Natural killer cell treated with Interleukin-12 subunit alpha and Interleukin-12 subunit beta and Interleukin-15 and Interleukin-18, amount 100 ng/mL, for 72 hours (primary cell): ENCODE results near the gene CENPV. TPM values are rescaled to one million over a fixed set of nuclear protein-coding genes. Genes with fewer than 3 reads are reported as not detected.

ENCODE experiments used
- ATAC-seq, 2 donors: fragments of 150-1000 bp; cut with Tn5 transposase in 1 of 2; sonication (Bioruptor Pico), chemical (Tn5 transposase) in 1 of 2; 2 replicates each; pipeline ENCODE4 v1.10.0; 2021
- DNase-seq: peaks from one replicate; pipeline ENCODE4 v3.0.0; 2022; ENCODE audit warnings: low spot score
- H3K27ac Mint-ChIP-seq, 2 donors: 1 replicate in 1 of 2; 2 replicates in 1 of 2; pipeline ENCODE4 v1.8.0; 2022; ENCODE audit warnings: mixed read lengths in 2 of 2, mild to moderate bottlenecking in 1 of 2, moderate library complexity in 1 of 2
- H3K27me3 Mint-ChIP-seq, 2 donors: 1 replicate in 1 of 2; 2 replicates in 1 of 2; pipeline ENCODE4 v1.8.0; 2022; ENCODE audit warnings: mixed read lengths in 2 of 2
- H3K36me3 Mint-ChIP-seq: one replicate; pipeline ENCODE4 v1.8.0; 2022; ENCODE audit warnings: mixed read lengths
- H3K4me1 Mint-ChIP-seq, 2 donors: 1 replicate in 1 of 2; 2 replicates in 1 of 2; pipeline ENCODE4 v1.8.0; 2022; ENCODE audit warnings: low read depth in 2 of 2, mixed read lengths in 2 of 2, mild to moderate bottlenecking in 1 of 2
- H3K4me3 Mint-ChIP-seq: one replicate; pipeline ENCODE4 v1.8.0; 2022; ENCODE audit warnings: mixed read lengths
- H3K9me3 Mint-ChIP-seq: 2 replicates; pipeline ENCODE4 v1.8.0; 2022; ENCODE audit warnings: mixed read lengths
- total RNA-seq, 2 donors: library from RNA; stranded (reverse); gene quantifications; one replicate each; pipeline ENCODE4 v1.2.3, GENCODE V29; 2022

CENPV gene
- total RNA-seq, 2 donors from 2014 or later: 24.7 to 71.1 TPM

DNA sequence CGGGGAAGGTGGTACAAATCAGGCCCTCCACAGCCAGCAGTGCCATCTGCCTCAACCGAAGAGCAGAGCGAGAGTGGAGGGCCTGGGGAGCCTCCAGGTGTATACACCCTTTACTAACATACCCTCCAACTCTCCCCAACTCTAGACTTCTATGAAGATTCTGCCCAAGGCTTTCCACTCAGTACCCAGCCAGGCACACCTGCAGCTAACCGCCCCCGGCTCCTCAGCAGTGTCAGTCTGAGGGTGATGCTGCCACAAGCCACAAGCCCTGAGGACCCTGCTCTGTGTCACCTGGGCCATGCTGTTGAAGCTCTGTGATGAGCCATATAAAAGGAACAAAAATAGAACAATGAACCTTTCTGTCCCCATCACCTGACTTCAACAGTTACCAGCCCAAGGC lies 3.8 kb downstream of the CENPV start:
- H3K4me1 Mint-ChIP-seq: peaks cover 8 to 15% of the 10 kb centered on the region in 2 donors
- H3K27me3 Mint-ChIP-seq: no peaks in the 10 kb centered on the region
- ATAC-seq (no peak), DNase-seq (no peak)
- H3K36me3 Mint-ChIP-seq: no peaks in the 10 kb centered on the region
- no peaks in the 10 kb centered on the region for H3K9me3 Mint-ChIP-seq
- no peak overlapping the region for H3K4me3 Mint-ChIP-seq
- no peak overlapping the region for H3K27ac Mint-ChIP-seq

DNA sequence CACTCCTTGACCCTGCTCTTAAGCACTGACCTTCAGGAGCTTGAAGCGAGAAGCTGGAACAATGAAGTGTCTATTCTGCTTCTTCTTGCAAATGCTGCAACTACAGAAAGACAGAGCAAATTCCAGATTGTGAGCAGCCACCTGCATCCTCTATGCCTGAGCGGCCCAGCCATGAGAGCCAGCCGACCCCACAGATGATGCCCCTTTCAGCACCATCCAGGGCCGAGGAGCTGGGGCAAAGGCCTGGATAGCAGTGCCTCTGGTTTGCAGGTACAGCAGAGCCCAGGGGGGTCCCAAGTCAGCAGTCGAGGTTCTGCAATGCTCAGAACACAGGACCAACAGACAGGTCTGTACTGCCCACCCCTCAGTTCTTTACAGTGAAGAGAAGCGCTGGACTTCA lies 4.7 kb downstream of the CENPV start:
- ATAC-seq (no peak), DNase-seq (no peak)
- no peaks in the 10 kb centered on the region for H3K36me3 Mint-ChIP-seq
- H3K27ac Mint-ChIP-seq: no peak overlapping the region
- H3K4me3 Mint-ChIP-seq: no peak overlapping the region
- H3K4me1 Mint-ChIP-seq: peaks cover 8 to 11% of the 10 kb centered on the region in 2 donors
- H3K9me3 Mint-ChIP-seq: no peaks in the 10 kb centered on the region
- H3K27me3 Mint-ChIP-seq: no peaks in the 10 kb centered on the region

DNA sequence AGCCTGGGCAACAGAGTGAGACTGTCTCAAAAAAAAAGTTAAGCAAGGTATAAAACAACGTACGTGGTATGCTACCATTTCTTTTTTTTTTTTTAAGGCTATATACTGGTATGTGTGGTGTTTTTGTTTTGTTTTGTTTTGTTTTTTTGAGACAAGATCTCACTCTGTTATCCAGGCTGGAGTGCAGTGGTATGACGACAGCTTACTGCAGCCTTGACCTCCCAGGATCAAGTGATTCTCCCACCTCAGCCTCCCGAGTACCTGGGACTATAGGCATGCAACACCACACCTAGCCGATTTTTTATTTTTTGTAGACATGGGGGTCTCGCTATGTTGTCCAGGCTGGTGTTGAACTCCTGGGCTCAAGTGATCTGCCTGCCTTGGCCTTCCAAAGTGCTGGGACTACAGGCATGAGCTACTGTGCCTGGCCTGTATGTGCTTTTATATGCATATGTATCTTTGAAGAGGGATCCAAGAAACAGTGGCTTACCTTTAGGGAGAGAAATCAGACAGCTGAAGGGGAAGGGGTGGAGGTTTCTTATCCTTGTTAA lies 6.5 kb downstream of the CENPV start:
- Mint-ChIP-seq H3K36me3 (no peaks in the 10 kb centered on the region), H3K4me3 (no peak overlapping the region), H3K27ac (no peak overlapping the region), H3K27me3 (no peaks in the 10 kb centered on the region), H3K4me1 (peaks cover 0 to 2% of the 10 kb centered on the region in 2 donors), H3K9me3 (no peaks in the 10 kb centered on the region)
- DNase-seq (no peak), ATAC-seq (no peak)

DNA sequence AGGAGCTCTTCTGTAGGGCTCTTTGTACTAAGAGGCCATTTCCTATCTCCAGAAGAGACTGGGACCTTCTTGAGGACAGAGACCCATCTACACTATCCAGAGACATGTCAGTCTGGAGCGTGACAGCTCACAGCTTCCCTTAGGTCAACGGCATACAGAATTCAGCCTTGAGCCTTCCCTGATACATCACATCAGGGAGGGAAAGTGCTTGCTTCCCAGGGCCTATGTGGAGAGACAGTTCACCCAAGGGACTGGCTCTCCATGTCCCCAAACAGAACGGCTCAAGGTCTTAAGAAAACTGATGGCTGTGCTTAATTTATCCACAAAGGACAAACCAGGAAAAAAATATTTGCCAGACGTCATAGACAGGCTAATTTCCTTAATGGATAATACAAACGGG lies 7.7 kb downstream of the CENPV start:
- Mint-ChIP-seq H3K4me1 (no peaks in the 10 kb centered on the region), H3K4me3 (no peak overlapping the region), H3K9me3 (no peaks in the 10 kb centered on the region), H3K27me3 (no peaks in the 10 kb centered on the region), H3K27ac (no peak overlapping the region), H3K36me3 (no peaks in the 10 kb centered on the region)
- ATAC-seq (no peak), DNase-seq (no peak)

DNA sequence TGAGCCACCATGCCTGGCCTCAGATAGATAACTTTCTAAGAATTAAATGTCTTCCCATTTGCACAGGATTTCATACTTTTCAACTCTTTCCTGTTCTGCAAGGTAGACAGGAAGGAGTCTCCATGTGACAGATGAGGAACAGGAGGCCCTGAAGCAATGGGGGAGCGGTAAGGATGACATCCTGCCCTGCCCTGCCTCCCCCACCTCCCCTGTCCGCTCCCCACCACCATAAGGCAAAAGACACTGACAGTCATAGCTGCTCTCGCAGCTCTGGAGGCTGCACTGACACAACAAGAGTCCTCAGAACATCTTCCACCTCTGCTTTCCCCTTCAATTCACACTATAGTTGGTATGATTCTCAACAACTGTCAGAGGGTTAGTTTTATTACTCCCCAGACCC lies 9.7 kb downstream of the CENPV start:
- H3K4me3 Mint-ChIP-seq: no peak overlapping the region
- H3K36me3 Mint-ChIP-seq: no peaks in the 10 kb centered on the region
- no peaks in the 10 kb centered on the region for H3K27me3 Mint-ChIP-seq
- DNase-seq: no peak
- H3K27ac Mint-ChIP-seq: no peak overlapping the region
- no peak for ATAC-seq
- H3K4me1 Mint-ChIP-seq: no peaks in the 10 kb centered on the region
- no peaks in the 10 kb centered on the region for H3K9me3 Mint-ChIP-seq

DNA sequence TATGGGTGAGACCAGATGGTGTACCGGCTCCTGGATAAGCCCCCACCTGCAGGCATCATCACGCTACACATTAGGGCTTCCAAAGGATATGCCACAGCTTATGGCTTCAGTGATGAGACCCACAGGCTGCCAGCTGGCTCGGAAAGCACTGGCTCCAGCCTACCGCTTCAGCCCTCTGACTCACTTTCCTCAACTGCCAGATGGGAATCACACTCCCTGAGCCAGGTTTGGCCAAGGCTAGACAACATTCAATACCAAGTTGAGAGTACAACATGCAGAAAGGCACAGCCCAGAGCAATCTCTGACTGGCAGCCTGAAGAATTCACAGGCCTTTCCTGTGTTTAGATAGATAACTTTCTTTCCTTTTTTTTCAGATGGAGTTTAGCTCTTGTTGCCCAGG lies 10.3 kb downstream of the CENPV start:
- no peak overlapping the region for H3K27ac Mint-ChIP-seq
- H3K36me3 Mint-ChIP-seq: no peaks in the 10 kb centered on the region
- no peaks in the 10 kb centered on the region for H3K9me3 Mint-ChIP-seq
- no peaks in the 10 kb centered on the region for H3K4me1 Mint-ChIP-seq
- DNase-seq (no peak), ATAC-seq (no peak)
- H3K27me3 Mint-ChIP-seq: no peaks in the 10 kb centered on the region
- no peak overlapping the region for H3K4me3 Mint-ChIP-seq

DNA sequence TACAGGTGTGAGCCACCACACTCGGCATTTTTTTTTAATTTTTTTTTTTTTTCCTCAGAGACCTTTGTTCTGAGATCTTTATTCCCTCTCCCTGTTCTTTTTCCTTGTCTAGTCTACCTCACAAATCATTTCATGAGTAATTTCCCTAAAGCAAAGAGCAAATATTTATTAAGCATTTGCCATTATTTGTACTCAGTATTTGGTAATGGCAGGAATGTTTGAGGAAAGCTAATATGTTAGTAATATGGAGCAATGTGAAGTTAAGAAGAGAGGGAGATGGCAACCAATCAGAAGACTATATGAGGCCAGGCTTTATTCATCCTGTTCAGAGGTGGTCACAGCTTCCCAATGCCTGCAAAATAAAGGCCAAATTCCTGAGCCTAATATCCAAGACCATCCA lies 13.3 kb downstream of the CENPV start:
- no peaks in the 10 kb centered on the region for H3K27me3 Mint-ChIP-seq
- no peaks in the 10 kb centered on the region for H3K36me3 Mint-ChIP-seq
- H3K27ac Mint-ChIP-seq: no peak overlapping the region
- no peak for ATAC-seq
- H3K4me1 Mint-ChIP-seq: no peaks in the 10 kb centered on the region
- H3K9me3 Mint-ChIP-seq: no peaks in the 10 kb centered on the region
- no peak overlapping the region for H3K4me3 Mint-ChIP-seq
- DNase-seq: no peak

DNA sequence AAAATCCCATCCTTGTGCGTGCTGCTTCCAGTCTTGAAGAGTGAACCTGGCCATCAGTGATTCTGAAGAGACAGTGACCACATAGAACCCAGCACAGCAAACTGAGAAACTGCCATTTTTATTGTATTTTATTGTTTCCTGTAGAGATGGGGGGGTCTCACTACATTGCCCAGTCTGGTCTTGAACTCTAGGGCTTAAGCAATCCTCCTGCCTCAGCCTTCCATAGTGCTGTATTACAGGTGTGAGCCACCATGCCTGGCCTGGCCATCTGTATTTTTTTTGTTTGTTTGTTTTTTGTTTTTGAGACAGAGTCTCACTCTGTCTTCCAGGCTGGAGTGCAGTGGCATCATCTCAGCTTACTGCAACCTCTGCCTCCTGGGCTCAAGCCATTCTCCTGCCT lies 13.9 kb downstream of the CENPV start:
- Mint-ChIP-seq H3K4me1 (no peaks in the 10 kb centered on the region), H3K36me3 (no peaks in the 10 kb centered on the region), H3K9me3 (no peaks in the 10 kb centered on the region), H3K27me3 (no peaks in the 10 kb centered on the region), H3K4me3 (no peak overlapping the region), H3K27ac (no peak overlapping the region)
- ATAC-seq (no peak), DNase-seq (no peak)

DNA sequence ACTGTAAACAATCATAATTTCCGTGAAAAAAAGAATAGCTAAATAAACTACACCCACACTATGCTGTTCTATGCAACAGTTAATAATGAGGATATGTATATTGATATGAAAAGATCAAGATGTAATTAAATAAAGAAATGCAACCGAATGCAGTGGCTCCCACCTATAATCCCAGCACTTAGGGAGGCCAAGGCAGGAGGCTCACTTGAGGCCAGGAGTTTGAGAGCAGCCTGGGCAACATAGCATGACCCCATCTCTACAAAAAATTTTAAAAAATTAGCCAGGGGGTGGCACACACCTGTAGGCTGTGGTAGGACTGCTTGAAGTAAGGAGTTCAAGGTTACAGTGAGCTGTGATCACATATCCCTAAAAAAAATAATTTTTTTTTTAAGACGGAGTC lies 14.9 kb downstream of the CENPV start:
- H3K27me3 Mint-ChIP-seq: no peaks in the 10 kb centered on the region
- no peaks in the 10 kb centered on the region for H3K36me3 Mint-ChIP-seq
- ATAC-seq (no peak), DNase-seq (no peak)
- H3K27ac Mint-ChIP-seq: no peak overlapping the region
- no peak overlapping the region for H3K4me3 Mint-ChIP-seq
- H3K4me1 Mint-ChIP-seq: no peaks in the 10 kb centered on the region
- no peaks in the 10 kb centered on the region for H3K9me3 Mint-ChIP-seq

DNA sequence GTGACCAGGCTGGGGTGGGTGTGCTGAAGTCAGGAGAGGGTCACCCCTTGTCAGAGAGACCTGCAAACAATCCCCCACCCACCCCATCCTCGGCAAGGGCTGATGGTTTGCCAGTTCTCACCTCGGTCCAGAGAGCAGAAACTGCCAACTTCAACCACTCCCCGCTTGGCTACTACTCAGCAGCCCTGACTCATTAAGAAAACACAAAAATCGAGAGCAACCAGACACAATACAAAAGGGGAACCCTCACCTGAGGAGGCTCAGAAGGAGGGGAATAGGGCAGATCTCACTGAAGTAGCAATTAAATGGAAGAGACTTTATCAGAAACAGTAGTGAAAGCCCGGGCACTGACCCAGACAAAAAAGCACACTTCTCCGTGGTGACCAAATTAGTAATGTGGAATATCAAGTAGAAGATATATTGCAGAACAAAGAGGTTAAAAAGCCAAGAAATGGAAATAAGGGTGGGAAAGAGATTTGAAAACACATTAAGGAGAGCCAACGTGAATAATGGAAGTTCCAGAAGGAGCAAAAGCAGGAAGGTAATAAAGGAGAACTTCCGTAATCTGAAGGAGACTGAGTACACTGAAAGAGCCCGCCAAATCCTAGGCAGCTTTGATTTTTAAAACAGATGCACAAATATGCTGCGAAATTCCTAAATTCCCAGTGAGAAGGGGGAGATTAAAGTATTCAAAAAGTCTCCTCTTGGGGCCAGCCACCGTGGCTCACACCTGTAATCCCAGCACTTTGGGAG lies 23.6 kb downstream of the CENPV start:
- ATAC-seq: no peak
- H3K27ac Mint-ChIP-seq: no peak overlapping the region
- no peak overlapping the region for H3K4me3 Mint-ChIP-seq
- no peaks in the 10 kb centered on the region for H3K9me3 Mint-ChIP-seq
- DNase-seq: no peak
- H3K4me1 Mint-ChIP-seq: no peaks in the 10 kb centered on the region
- H3K36me3 Mint-ChIP-seq: peaks cover 11% of the 10 kb centered on the region
- H3K27me3 Mint-ChIP-seq: no peaks in the 10 kb centered on the region

DNA sequence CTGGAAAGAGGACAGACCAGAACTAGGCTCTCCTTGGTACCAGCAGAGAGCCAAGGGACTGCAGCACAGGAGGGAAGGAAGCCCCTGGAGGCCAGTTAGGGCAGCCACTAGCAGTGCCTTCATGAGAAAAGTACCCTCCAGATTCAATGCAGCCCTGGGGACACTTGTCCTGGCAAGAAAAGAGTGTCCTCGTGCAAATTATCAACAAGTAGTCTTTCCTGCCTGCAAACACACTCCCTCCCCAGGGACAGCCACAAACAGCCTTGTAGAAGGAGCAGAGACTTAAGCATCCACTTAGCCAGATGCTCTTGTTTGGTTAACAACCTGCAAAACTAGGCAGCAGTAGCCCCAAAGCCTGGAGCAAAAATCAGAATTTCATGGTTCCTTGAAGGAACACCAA lies 24.3 kb downstream of the CENPV start:
- ATAC-seq (no peak), DNase-seq (no peak)
- Mint-ChIP-seq H3K27ac (no peak overlapping the region), H3K9me3 (no peaks in the 10 kb centered on the region), H3K4me1 (no peaks in the 10 kb centered on the region), H3K36me3 (peaks cover 11% of the 10 kb centered on the region), H3K4me3 (no peak overlapping the region), H3K27me3 (no peaks in the 10 kb centered on the region)

DNA sequence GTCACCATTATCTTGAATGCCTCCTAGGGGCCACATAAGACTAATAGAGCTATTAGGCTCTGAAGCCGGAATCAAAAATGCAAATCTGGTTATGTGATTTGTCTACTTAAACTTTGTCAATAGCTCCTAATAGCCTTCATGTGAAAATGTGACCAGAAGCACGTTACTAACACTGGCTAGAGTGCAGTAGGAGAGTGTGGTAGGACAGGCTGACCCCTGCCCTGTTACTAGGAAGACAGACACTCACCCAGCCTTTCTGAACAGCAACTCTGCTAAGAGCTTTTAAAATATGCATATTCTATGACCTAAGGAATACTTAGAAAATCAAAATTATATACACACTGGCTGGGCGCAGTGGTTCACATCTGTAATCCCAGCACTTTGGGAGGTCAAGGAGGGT lies 26.3 kb downstream of the CENPV start:
- no peaks in the 10 kb centered on the region for H3K4me1 Mint-ChIP-seq
- no peak overlapping the region for H3K27ac Mint-ChIP-seq
- no peaks in the 10 kb centered on the region for H3K9me3 Mint-ChIP-seq
- no peak overlapping the region for H3K4me3 Mint-ChIP-seq
- DNase-seq (no peak), ATAC-seq (no peak)
- H3K27me3 Mint-ChIP-seq: no peaks in the 10 kb centered on the region
- peaks cover 16% of the 10 kb centered on the region for H3K36me3 Mint-ChIP-seq

DNA sequence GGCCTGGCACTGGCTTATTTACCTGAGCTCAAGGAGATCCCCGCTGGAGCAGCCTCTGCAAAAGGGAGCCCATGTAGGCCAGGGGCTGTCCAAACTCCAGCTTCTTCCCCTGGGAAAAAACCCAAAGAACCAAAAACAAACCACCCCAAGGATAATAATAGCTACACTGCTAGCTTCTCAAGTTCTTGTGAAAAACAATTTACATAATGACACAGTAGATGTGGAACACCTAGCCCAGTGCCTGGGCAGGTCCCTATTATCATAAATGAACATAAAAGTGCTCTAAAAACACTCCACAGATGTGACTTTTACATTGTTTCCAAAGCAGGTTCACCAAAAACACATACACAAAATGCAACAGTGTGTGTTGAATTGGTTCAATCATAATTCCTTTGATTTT lies 27.3 kb downstream of the CENPV start:
- Mint-ChIP-seq H3K27ac (no peak overlapping the region), H3K36me3 (peaks cover 16% of the 10 kb centered on the region), H3K4me3 (no peak overlapping the region), H3K27me3 (no peaks in the 10 kb centered on the region), H3K9me3 (no peaks in the 10 kb centered on the region), H3K4me1 (no peaks in the 10 kb centered on the region)
- ATAC-seq (no peak), DNase-seq (no peak)

DNA sequence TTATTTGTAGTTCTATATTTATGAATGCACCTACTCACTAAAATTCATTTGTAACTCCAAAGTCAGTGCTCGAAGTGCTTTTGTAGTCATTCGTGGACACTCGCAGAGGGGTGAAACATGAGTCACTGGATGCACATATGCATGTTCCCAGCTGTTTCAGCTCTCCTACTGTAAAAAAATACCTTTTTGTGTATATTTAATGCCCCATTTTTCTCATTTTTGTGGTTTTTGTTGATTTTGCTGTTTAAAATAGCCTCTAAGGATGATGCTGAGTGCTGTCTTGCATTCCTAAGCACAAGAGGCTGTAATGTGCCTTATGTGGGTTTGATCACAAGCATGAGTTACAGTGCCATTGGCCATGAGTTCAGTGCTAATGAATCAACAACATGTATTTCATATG lies 30.6 kb downstream of the CENPV start:
- Mint-ChIP-seq H3K9me3 (no peaks in the 10 kb centered on the region), H3K4me1 (no peaks in the 10 kb centered on the region), H3K27ac (no peak overlapping the region), H3K36me3 (peaks cover 16% of the 10 kb centered on the region), H3K27me3 (no peaks in the 10 kb centered on the region), H3K4me3 (no peak overlapping the region)
- no peak for ATAC-seq
- DNase-seq: no peak

DNA sequence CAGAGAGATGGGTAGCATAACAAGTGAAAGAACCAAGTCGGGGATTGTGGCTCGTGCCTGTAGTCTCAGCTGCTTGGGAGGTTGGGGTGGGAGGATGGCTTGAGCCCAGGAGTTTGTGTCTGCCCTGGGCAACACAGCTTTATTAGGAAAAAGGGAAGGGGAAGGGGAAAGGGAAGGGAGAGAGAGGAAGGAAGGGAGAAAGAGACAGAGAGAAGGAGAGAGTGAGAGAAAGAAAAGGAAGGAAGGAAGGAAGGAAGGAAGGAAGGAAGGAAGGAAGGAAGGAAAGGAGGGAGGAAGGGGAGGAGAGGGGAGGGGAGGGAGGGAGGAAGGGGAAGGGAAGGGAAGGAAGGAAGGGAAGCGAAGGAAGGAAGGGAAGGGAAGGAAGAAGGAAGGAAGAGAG lies 33.3 kb downstream of the CENPV start:
- Mint-ChIP-seq H3K27me3 (no peaks in the 10 kb centered on the region), H3K36me3 (peaks cover 5% of the 10 kb centered on the region), H3K4me3 (no peak overlapping the region), H3K4me1 (no peaks in the 10 kb centered on the region), H3K9me3 (no peaks in the 10 kb centered on the region), H3K27ac (no peak overlapping the region)
- no peak for ATAC-seq
- no peak for DNase-seq
